Measurements from ENCODE around the gene FGF13. TPM values are rescaled to one million over a fixed set of nuclear protein-coding genes. Genes with fewer than 3 reads are reported as not detected.

The FGF13 gene
- total and polyA plus RNA-seq, 2 of the 13 experiments (the other 11 are each of a cell fraction or from before 2014, with no cell fraction given) = 0.09 to 0.33 TPM

DNA sequence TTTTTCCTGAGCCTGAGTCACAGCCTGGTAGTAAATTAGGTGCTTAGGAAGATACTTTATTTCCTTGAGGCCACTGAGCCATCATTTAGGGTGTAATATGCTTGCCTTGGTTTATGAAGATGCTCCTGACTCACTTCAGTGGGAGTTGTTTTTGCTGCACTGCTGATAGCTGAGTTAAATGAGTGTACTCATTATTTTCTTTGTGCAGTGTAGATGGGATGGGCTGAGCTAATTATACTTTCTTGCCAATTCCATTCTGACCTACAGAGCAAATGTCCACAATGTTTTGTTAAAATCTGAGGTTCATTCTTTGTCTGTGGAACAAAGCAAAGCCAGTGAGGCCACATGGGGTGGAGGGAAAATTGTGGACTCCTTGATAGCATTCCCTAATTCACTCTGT lies 60.0 kb downstream of the FGF13 start:
- no peaks in the 10 kb centered on the region for H3K27me3 ChIP-seq (ENCODE audit: control insufficient read depth in 1 of 2, insufficient read depth in 2 of 2, low read length in 2 of 2)
- H3K9me3 ChIP-seq (ENCODE audit: low read length) = peaks cover 4% of the 10 kb centered on the region; the same call in 1 of the 2 replicates
- POLR2A ChIA-PET = no interaction called here
- H4K20me1 ChIP-seq (ENCODE audit: insufficient read depth, low read length) = no peaks in the 10 kb centered on the region
- no peak overlapping the region for H2AFZ ChIP-seq (ENCODE audit: low read length)
- TF ChIP-seq ZNF337 (CRISPR knock-in tag; IDR thresholded peaks at IDR 0.05; ENCODE audit: borderline replicate concordance, low read depth) (no peak), GTF2F1 (IDR thresholded peaks at IDR 0.05; ENCODE audit: low read length) (no peak), ZNF430 (CRISPR knock-in tag; IDR thresholded peaks at IDR 0.05) (no peak), ZNF616 (CRISPR knock-in tag; IDR thresholded peaks at IDR 0.05; ENCODE audit: low read depth) (no peak)
- TF ChIP-seq, protein P1, sequence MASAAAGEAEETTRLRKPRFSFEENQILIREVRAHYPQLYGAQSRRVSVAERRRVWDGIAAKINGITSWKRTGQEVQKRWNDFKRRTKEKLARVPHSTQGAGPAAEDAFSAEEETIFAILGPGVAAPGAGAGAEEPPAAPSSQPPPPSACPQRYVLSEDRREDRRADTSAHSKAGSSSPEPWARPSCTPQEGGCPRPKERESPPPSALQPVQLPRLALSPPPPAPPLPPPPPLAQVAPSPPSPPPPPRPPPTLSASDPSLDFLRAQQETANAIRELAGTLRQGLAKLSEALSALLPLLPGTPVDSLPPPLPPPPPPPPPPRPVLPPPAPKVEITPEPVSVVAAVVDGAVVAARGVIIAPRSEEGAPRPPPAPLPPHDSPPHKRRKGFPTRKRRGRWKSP (CRISPR knock-in tag; IDR thresholded peaks at IDR 0.05) = no peak
- FAIRE-seq (no peak), DNase-seq (ENCODE audit: low spot score) (no peak), ATAC-seq (no peak)
- no peak overlapping the region for H3K4me2 ChIP-seq (ENCODE audit: low read depth, low read length)
- CTCF ChIA-PET (ENCODE audit: low intra/inter-chr PET ratio, low total read pairs) = no interaction called here
- no peaks in the 10 kb centered on the region for H3K36me3 ChIP-seq (replicated peaks in 1 of 2; ENCODE audit: control insufficient read depth in 1 of 2, insufficient read depth in 2 of 2, low read length in 2 of 2)
- no peak overlapping the region for H3K9ac ChIP-seq (ENCODE audit: insufficient read depth, low read depth, low read length)
- no peaks in the 10 kb centered on the region for H3K4me1 ChIP-seq (ENCODE audit: insufficient read depth, low read length)
- H3K27ac ChIP-seq (ENCODE audit: extremely low read length, insufficient read depth, low read length) = no peak overlapping the region
- in situ Hi-C loops (cut with HindIII; ENCODE audit: extremely low pct_ligation_motif_present, low pct_unique_long_range_greater_than_20kb) (no loop called here), intact Hi-C loops (cut with micrococcal nuclease; ENCODE audit: unreplicated experiment) (no loop called here)
- no peak overlapping the region for H3K4me3 ChIP-seq (replicated peaks in 1 of 3; ENCODE audit: insufficient read depth in 1 of 3, low read depth in 2 of 3, low read length in 3 of 3)
- no peaks in the 10 kb centered on the region for H3K79me2 ChIP-seq (ENCODE audit: insufficient read depth, low read length)
- BruUV-seq (replicated peaks) = no TSS peak

DNA sequence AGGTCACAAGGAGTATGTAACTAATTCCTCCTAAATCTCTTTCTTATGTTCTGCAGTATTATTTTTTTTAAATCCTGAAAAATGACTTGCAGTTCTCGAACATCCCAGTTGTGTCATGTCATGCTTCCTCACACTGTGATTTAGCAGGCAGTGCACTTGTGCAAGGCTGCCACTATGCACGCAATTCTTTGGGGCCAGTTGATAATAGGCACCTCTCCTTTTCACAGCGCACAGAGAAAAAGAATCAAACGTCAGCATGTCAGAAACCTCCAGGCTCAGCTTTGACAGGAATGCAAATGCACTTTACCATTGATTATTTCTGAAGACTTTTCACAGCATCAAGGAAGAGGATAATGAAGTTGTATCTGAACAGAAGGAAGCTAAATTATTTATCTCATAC lies 62.9 kb downstream of the FGF13 start:
- Histone ChIP-seq H3K36me3 (replicated peaks in 1 of 2; ENCODE audit: control insufficient read depth in 1 of 2, insufficient read depth in 2 of 2, low read length in 2 of 2) (no peaks in the 10 kb centered on the region), H3K79me2 (ENCODE audit: insufficient read depth, low read length) (no peaks in the 10 kb centered on the region), H4K20me1 (ENCODE audit: insufficient read depth, low read length) (no peaks in the 10 kb centered on the region), H3K9ac (ENCODE audit: insufficient read depth, low read depth, low read length) (no peak overlapping the region), H3K27ac (ENCODE audit: extremely low read length, insufficient read depth, low read length) (no peak overlapping the region), H3K4me1 (ENCODE audit: insufficient read depth, low read length) (no peaks in the 10 kb centered on the region), H3K4me2 (ENCODE audit: low read depth, low read length) (no peak overlapping the region), H2AFZ (ENCODE audit: low read length) (no peak overlapping the region), H3K4me3 (replicated peaks in 1 of 3; ENCODE audit: insufficient read depth in 1 of 3, low read depth in 2 of 3, low read length in 3 of 3) (no peak overlapping the region), H3K9me3 (ENCODE audit: low read length) (peaks cover under 1% of the 10 kb centered on the region; the same call in 1 of the 2 replicates), H3K27me3 (ENCODE audit: control insufficient read depth in 1 of 2, insufficient read depth in 2 of 2, low read length in 2 of 2) (no peaks in the 10 kb centered on the region)
- in situ Hi-C loops (cut with HindIII; ENCODE audit: extremely low pct_ligation_motif_present, low pct_unique_long_range_greater_than_20kb) (no loop called here), intact Hi-C loops (cut with micrococcal nuclease; ENCODE audit: unreplicated experiment) (no loop called here)
- FAIRE-seq (no peak), DNase-seq (ENCODE audit: low spot score) (no peak), ATAC-seq (no peak)
- WGBS (ENCODE audit: low lambda C conversion rate) = 4% methylated on average over 4 of the region's 4 CpGs
- no TSS peak for BruUV-seq (replicated peaks)
- CTCF ChIA-PET (ENCODE audit: low intra/inter-chr PET ratio, low total read pairs) = no interaction called here
- POLR2A ChIA-PET = no interaction called here
- TF ChIP-seq ZNF737 (CRISPR knock-in tag; IDR thresholded peaks at IDR 0.05; ENCODE audit: borderline replicate concordance) = no peak
- TF ChIP-seq, protein P2, sequence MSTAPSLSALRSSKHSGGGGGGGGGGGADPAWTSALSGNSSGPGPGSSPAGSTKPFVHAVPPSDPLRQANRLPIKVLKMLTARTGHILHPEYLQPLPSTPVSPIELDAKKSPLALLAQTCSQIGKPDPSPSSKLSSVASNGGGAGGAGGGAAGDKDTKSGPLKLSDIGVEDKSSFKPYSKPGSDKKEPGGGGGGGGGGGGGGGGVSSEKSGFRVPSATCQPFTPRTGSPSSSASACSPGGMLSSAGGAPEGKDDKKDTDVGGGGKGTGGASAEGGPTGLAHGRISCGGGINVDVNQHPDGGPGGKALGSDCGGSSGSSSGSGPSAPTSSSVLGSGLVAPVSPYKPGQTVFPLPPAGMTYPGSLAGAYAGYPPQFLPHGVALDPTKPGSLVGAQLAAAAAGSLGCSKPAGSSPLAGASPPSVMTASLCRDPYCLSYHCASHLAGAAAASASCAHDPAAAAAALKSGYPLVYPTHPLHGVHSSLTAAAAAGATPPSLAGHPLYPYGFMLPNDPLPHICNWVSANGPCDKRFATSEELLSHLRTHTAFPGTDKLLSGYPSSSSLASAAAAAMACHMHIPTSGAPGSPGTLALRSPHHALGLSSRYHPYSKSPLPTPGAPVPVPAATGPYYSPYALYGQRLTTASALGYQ (CRISPR knock-in tag; IDR thresholded peaks at IDR 0.05) = no peak
- TF ChIP-seq, protein P3, sequence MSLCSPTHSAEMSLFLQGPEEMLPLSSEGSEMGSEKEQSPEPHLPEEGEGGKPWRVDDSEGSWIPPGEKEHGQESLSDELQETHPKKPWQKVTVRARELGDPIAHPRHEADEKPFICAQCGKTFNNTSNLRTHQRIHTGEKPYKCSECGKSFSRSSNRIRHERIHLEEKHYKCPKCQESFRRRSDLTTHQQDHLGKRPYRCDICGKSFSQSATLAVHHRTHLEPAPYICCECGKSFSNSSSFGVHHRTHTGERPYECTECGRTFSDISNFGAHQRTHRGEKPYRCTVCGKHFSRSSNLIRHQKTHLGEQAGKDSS (CRISPR knock-in tag; IDR thresholded peaks at IDR 0.05; ENCODE audit: borderline replicate concordance, low read depth) = no peak
- TF ChIP-seq, protein P4, sequence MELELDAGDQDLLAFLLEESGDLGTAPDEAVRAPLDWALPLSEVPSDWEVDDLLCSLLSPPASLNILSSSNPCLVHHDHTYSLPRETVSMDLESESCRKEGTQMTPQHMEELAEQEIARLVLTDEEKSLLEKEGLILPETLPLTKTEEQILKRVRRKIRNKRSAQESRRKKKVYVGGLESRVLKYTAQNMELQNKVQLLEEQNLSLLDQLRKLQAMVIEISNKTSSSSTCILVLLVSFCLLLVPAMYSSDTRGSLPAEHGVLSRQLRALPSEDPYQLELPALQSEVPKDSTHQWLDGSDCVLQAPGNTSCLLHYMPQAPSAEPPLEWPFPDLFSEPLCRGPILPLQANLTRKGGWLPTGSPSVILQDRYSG (CRISPR knock-in tag; IDR thresholded peaks at IDR 0.05) = no peak
- TF ChIP-seq, protein P5, sequence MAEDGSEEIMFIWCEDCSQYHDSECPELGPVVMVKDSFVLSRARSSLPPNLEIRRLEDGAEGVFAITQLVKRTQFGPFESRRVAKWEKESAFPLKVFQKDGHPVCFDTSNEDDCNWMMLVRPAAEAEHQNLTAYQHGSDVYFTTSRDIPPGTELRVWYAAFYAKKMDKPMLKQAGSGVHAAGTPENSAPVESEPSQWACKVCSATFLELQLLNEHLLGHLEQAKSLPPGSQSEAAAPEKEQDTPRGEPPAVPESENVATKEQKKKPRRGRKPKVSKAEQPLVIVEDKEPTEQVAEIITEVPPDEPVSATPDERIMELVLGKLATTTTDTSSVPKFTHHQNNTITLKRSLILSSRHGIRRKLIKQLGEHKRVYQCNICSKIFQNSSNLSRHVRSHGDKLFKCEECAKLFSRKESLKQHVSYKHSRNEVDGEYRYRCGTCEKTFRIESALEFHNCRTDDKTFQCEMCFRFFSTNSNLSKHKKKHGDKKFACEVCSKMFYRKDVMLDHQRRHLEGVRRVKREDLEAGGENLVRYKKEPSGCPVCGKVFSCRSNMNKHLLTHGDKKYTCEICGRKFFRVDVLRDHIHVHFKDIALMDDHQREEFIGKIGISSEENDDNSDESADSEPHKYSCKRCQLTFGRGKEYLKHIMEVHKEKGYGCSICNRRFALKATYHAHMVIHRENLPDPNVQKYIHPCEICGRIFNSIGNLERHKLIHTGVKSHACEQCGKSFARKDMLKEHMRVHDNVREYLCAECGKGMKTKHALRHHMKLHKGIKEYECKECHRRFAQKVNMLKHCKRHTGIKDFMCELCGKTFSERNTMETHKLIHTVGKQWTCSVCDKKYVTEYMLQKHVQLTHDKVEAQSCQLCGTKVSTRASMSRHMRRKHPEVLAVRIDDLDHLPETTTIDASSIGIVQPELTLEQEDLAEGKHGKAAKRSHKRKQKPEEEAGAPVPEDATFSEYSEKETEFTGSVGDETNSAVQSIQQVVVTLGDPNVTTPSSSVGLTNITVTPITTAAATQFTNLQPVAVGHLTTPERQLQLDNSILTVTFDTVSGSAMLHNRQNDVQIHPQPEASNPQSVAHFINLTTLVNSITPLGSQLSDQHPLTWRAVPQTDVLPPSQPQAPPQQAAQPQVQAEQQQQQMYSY (CRISPR knock-in tag; IDR thresholded peaks at IDR 0.05) = no peak

Data from HepG2 (cell line).